Tibial artery (tissue), 4 donors: Measurements from ENCODE around the gene USF2.
A peak's percentile ranks its signal among the peaks of the same experiment; 100 is the strongest.

Experiments
- DNase-seq, 2 donors: peaks; one replicate each; pipeline ENCODE4 v3.0.0-alpha.2; 2019
- H3K27ac ChIP-seq, 2 donors: fragments of 200-600 bp; sonication (generic) in 1 of 2; 1 replicate in 1 of 2; 2 replicates in 1 of 2; pipeline ENCODE4 v1.5.1; 2018 to 2019; ENCODE audit warnings: mild to moderate bottlenecking in 1 of 2
- H3K27me3 ChIP-seq, 2 donors: fragments of 200-600 bp; sonication (generic) in 1 of 2; one replicate each; pipeline versions ENCODE4 v1.5.1 to v1.6.0; 2016 to 2019
- H3K36me3 ChIP-seq, 3 donors: fragments of 200-600 bp; sonication (generic) in 2 of 3; one replicate each; pipeline ENCODE4 v1.5.1; 2016 to 2019; ENCODE audit warnings: mild to moderate bottlenecking in 2 of 3
- H3K4me1 ChIP-seq, 4 donors: fragments of 200-600 bp; sonication (generic) in 2 of 4; 1 replicate in 3 of 4; 2 replicates in 1 of 4; pipeline ENCODE4 v1.5.1; 2016 to 2019
- H3K4me3 ChIP-seq, 2 donors: fragments of 200-600 bp; sonication (generic) in 1 of 2; 1 replicate in 1 of 2; 2 replicates in 1 of 2; pipeline ENCODE4 v1.5.1; 2018 to 2019; ENCODE audit warnings: mild to moderate bottlenecking in 2 of 2
- H3K9me3 ChIP-seq, 3 donors: fragments of 200-600 bp; sonication (generic) in 1 of 3; one replicate each; pipeline ENCODE4 v1.5.1; 2016 to 2019
- CTCF ChIP-seq, 2 experiments: fragments of 200-600 bp in 1 of 2; fragments of 450-650 bp in 1 of 2; IDR thresholded peaks; one replicate each; pipeline ENCODE4 v1.5.1; 2017 to 2019; ENCODE audit warnings: antibody characterized with exemption in 2 of 2, mild to moderate bottlenecking in 1 of 2, moderate library complexity in 1 of 2
- intact Hi-C: fragments of 100-400 bp; cut with DNase I; formaldehyde crosslinking; loops from one replicate; pipeline ENCODE4 v1.15.0; 2023; ENCODE audit warnings: low total_unique reads

USF2 gene

GRCh38 chr19:35315883-35316282, 47.1 kb downstream of the USF2 start:
- Histone ChIP-seq H3K4me3 (no peak overlapping the region), H3K9me3 (no peaks in the 10 kb centered on the region), H3K27me3 (peaks cover 0 to 30% of the 10 kb centered on the region in 2 donors), H3K36me3 (no peaks in the 10 kb centered on the region), H3K4me1 (no peaks in the 10 kb centered on the region), H3K27ac (no peak overlapping the region)
- no peak for DNase-seq
- TF ChIP-seq CTCF (IDR thresholded peaks at IDR 0.05): no peak
- intact Hi-C loops: no loop called here

- Histone ChIP-seq H3K27ac (no peak overlapping the region), H3K4me3 (no peak overlapping the region), H3K36me3 (no peaks in the 10 kb centered on the region), H3K27me3 (peaks cover 0 to 28% of the 10 kb centered on the region in 2 donors), H3K9me3 (no peaks in the 10 kb centered on the region), H3K4me1 (no peaks in the 10 kb centered on the region)
- DNase-seq: no peak
- intact Hi-C loops: no loop called here
- no peak for TF ChIP-seq CTCF (IDR thresholded peaks at IDR 0.05)
Measured at GRCh38 chr19:35316560-35316959, 47.8 kb downstream of the USF2 start.

- H3K9me3 ChIP-seq: peaks cover 0 to 4% (median 0%) of the 10 kb centered on the region in 3 donors
- no peaks in the 10 kb centered on the region for H3K36me3 ChIP-seq
- DNase-seq: peak in 1 of 2 donors; percentile 44
- TF ChIP-seq CTCF (IDR thresholded peaks at IDR 0.05): no peak
- H3K4me1 ChIP-seq: no peaks in the 10 kb centered on the region
- no peak overlapping the region for H3K4me3 ChIP-seq
- H3K27me3 ChIP-seq: peaks cover 0 to 19% of the 10 kb centered on the region in 2 donors
- intact Hi-C loops: no loop called here
- H3K27ac ChIP-seq: no peak overlapping the region
Measured at GRCh38 chr19:35317464-35318043, 48.8 kb downstream of the USF2 start.

- TF ChIP-seq CTCF (IDR thresholded peaks at IDR 0.05): no peak
- H3K9me3 ChIP-seq: peaks cover 0 to 4% (median 0%) of the 10 kb centered on the region in 3 donors
- H3K4me1 ChIP-seq: no peaks in the 10 kb centered on the region
- peaks cover 0 to 11% of the 10 kb centered on the region in 2 donors for H3K27me3 ChIP-seq
- no peak overlapping the region for H3K4me3 ChIP-seq
- H3K27ac ChIP-seq: peak overlapping the region in 1 of 2 donors; percentile 4
- no peaks in the 10 kb centered on the region for H3K36me3 ChIP-seq
- intact Hi-C loops: no loop called here
- peak; percentile 62 to 77 for DNase-seq
Measured at GRCh38 chr19:35318679-35319448, 50.1 kb downstream of the USF2 start.

- Histone ChIP-seq H3K4me1 (no peaks in the 10 kb centered on the region), H3K27ac (no peak overlapping the region), H3K4me3 (no peak overlapping the region), H3K9me3 (peaks cover 0 to 4% (median 0%) of the 10 kb centered on the region in 3 donors), H3K27me3 (peaks cover 0 to 10% of the 10 kb centered on the region in 2 donors), H3K36me3 (no peaks in the 10 kb centered on the region)
- TF ChIP-seq CTCF (IDR thresholded peaks at IDR 0.05): no peak
- intact Hi-C loops: no loop called here
- no peak for DNase-seq
Measured at GRCh38 chr19:35320065-35320713, 51.4 kb downstream of the USF2 start.
